AG09309 (cell line): Measurements from ENCODE around the gene CACNA1C.

ENCODE experiments used
- DNase-seq: peaks from one replicate; pipeline ENCODE4 v3.0.0-alpha.2; 2010; ENCODE audit warnings: low read depth
- H3K4me3 ChIP-seq: 2 replicates; pipeline ENCODE4 v1.5.1; 2011; ENCODE audit warnings: mild to moderate bottlenecking, low read depth, low read length, moderate library complexity; ENCODE audit not compliant: control insufficient read depth
- TF ChIP-seq, protein P1 (sequence below): IDR thresholded peaks from 2 replicates; pipeline ENCODE4 v1.5.1; 2011; ENCODE audit warnings: mild to moderate bottlenecking, low read depth, low read length, inconsistent platforms; ENCODE audit not compliant: insufficient read depth, control insufficient read depth; ENCODE audit errors: missing control alignments

Gene CACNA1C

GRCh38 chr12:2236506-2237294, 183.9 kb downstream of the CACNA1C start:
- TF ChIP-seq, protein P1, sequence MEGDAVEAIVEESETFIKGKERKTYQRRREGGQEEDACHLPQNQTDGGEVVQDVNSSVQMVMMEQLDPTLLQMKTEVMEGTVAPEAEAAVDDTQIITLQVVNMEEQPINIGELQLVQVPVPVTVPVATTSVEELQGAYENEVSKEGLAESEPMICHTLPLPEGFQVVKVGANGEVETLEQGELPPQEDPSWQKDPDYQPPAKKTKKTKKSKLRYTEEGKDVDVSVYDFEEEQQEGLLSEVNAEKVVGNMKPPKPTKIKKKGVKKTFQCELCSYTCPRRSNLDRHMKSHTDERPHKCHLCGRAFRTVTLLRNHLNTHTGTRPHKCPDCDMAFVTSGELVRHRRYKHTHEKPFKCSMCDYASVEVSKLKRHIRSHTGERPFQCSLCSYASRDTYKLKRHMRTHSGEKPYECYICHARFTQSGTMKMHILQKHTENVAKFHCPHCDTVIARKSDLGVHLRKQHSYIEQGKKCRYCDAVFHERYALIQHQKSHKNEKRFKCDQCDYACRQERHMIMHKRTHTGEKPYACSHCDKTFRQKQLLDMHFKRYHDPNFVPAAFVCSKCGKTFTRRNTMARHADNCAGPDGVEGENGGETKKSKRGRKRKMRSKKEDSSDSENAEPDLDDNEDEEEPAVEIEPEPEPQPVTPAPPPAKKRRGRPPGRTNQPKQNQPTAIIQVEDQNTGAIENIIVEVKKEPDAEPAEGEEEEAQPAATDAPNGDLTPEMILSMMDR, result no peak
- no peak for DNase-seq
- H3K4me3 ChIP-seq, result no peak overlapping the region

- TF ChIP-seq, protein P1, result no peak
- DNase-seq, result no peak
- no peak overlapping the region for H3K4me3 ChIP-seq
Observed at GRCh38 chr12:2238111-2238510, 185.3 kb downstream of the CACNA1C start.

GRCh38 chr12:2239381-2239871, 186.6 kb downstream of the CACNA1C start:
- TF ChIP-seq, protein P1, result no peak
- DNase-seq, result no peak
- H3K4me3 ChIP-seq, result no peak overlapping the region

GRCh38 chr12:2240390-2240789, 187.6 kb downstream of the CACNA1C start:
- no peak for DNase-seq
- no peak overlapping the region for H3K4me3 ChIP-seq
- TF ChIP-seq, protein P1, result no peak

GRCh38 chr12:2240984-2241383, 188.2 kb downstream of the CACNA1C start:
- H3K4me3 ChIP-seq, result no peak overlapping the region
- no peak for DNase-seq
- TF ChIP-seq, protein P1, result no peak

- H3K4me3 ChIP-seq, result no peak overlapping the region
- TF ChIP-seq, protein P1, result no peak
- DNase-seq, result no peak
Observed at GRCh38 chr12:2242216-2242615, 189.4 kb downstream of the CACNA1C start.

- H3K4me3 ChIP-seq, result no peak overlapping the region
- TF ChIP-seq, protein P1, result no peak
- no peak for DNase-seq
Observed at GRCh38 chr12:2242816-2243215, 190.0 kb downstream of the CACNA1C start.
